Epithelial cell of umbilical artery (primary cell): Measurements from ENCODE around the gene DGKB. TPM values are rescaled to one million over a fixed set of nuclear protein-coding genes. Genes with fewer than 3 reads are reported as not detected.

ENCODE experiments used
- total RNA-seq: library from RNA; depleted of rRNA; stranded (reverse); fragments of >200 nt; gene quantifications from 2 replicates; pipeline ENCODE4 v1.2.3, GENCODE V29; 2014

The DGKB gene
- total RNA-seq, result not detected in 2 replicates

DNA sequence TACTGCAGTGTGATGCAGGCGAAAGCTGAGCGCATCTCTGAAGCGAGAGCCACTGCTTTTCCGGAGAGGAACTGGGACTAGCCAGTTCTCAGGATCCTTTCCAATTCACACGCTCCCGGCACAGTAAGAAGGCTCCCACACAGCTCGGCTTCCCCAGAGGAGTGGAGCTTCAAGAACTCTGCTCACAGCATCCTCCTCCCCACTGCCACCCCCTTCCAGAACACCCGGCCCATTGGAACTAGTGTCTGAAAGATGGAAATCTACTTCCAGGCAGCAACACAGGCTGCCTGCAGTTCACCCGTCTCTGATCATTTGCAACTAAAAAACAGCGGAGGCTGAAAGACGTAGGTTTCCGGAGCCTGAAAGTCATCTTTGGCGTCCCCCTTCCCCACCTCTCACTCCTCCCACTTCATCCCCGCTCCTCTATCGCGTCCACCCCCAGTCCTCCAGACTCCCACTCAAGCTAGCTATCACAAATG is at the start of gene DGKB:
Gene DGKB, minus strand, starts transcription at position 163 of the 479 bp plus-strand sequence.

